ENCODE measurements around the gene PSMD3.

PSMD3 gene

DNA sequence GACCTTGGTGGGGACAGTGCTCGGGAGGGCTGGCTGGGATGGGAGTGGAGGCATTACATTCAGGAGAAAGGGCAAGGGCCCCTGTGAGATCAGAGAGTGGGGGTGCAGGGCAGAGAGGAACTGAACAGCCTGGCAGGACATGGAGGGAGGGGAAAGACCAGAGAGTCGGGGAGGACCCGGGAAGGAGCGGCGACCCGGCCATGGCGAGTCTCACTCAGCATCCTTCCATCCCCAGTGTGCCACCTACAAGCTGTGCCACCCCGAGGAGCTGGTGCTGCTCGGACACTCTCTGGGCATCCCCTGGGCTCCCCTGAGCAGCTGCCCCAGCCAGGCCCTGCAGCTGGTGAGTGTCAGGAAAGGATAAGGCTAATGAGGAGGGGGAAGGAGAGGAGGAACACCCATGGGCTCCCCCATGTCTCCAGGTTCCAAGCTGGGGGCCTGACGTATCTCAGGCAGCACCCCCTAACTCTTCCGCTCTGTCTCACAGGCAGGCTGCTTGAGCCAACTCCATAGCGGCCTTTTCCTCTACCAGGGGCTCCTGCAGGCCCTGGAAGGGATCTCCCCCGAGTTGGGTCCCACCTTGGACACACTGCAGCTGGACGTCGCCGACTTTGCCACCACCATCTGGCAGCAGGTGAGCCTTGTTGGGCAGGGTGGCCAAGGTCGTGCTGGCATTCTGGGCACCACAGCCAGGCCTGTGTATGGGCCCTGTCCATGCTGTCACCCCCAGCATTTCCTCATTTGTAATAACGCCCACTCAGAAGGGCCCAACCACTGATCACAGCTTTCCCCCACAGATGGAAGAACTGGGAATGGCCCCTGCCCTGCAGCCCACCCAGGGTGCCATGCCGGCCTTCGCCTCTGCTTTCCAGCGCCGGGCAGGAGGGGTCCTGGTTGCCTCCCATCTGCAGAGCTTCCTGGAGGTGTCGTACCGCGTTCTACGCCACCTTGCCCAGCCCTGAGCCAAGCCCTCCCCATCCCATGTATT is 35.7 kb downstream of the PSMD3 start:
- no peak for DNase-seq (ENCODE audit: low read depth)
- TF ChIP-seq, protein P1, sequence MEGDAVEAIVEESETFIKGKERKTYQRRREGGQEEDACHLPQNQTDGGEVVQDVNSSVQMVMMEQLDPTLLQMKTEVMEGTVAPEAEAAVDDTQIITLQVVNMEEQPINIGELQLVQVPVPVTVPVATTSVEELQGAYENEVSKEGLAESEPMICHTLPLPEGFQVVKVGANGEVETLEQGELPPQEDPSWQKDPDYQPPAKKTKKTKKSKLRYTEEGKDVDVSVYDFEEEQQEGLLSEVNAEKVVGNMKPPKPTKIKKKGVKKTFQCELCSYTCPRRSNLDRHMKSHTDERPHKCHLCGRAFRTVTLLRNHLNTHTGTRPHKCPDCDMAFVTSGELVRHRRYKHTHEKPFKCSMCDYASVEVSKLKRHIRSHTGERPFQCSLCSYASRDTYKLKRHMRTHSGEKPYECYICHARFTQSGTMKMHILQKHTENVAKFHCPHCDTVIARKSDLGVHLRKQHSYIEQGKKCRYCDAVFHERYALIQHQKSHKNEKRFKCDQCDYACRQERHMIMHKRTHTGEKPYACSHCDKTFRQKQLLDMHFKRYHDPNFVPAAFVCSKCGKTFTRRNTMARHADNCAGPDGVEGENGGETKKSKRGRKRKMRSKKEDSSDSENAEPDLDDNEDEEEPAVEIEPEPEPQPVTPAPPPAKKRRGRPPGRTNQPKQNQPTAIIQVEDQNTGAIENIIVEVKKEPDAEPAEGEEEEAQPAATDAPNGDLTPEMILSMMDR (IDR thresholded peaks at IDR 0.05; ENCODE audit: low read length, missing control alignments), result no peak
- peak overlapping the region; percentile 41 for H3K4me3 ChIP-seq (replicated peaks; ENCODE audit: low read depth, low read length)

- H3K4me3 ChIP-seq (replicated peaks; ENCODE audit: low read depth, low read length), result no peak overlapping the region
- peak; percentile 18 for DNase-seq (ENCODE audit: low read depth)
- TF ChIP-seq, protein P1 (IDR thresholded peaks at IDR 0.05; ENCODE audit: low read length, missing control alignments), result no peak
These were observed 36.9 kb downstream of the PSMD3 start for GRCh38 chr17:40017422-40018080.

- TF ChIP-seq, protein P1 (IDR thresholded peaks at IDR 0.05; ENCODE audit: low read length, missing control alignments), result no peak
- no peak overlapping the region for H3K4me3 ChIP-seq (replicated peaks; ENCODE audit: low read depth, low read length)
- DNase-seq (ENCODE audit: low read depth), result peak; percentile 62
These were observed 37.9 kb downstream of the PSMD3 start for GRCh38 chr17:40018211-40019121.

DNA sequence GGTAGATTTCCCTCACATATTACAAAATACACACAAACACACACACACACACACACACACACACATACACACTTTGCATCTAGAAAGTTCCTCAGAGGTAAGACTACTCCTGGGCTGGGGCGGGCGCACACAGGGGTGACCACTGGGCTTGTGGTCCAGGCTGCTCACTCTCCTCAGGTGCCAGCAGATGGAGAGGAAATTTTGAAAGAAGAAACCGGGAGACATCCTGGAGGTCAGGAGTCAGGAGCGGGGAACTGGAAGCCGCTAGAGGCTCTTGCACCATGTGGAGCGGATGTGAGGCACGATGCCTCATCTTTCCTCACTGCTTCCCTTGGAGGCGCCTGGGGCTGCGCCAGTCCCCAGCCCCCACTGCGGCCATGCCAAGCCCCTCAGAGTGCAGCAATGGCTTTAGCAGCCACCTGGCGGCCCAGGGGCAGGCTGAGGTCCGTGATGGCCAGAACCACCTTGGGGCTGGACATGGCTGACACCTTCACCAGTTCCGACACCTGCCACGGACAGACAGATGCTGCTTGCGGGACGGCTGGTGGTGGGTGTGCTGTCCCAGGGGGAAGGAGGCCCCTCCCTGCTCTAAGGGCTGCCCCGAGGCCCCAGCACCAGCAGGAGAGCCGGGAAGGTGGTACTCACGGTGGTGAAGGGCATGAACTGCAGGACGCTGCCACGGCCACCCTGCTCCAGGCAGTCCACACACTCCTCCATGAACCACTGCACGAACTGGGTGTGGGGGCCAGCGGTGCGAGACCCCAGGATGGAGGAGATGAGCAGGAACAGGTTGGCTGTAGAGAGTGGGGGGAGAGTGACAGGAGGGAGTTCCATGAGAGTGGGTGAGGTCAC is 38.8 kb downstream of the PSMD3 start:
- peak; percentile 87 for DNase-seq (ENCODE audit: low read depth)
- TF ChIP-seq, protein P1 (IDR thresholded peaks at IDR 0.05; ENCODE audit: low read length, missing control alignments), result no peak
- H3K4me3 ChIP-seq (replicated peaks; ENCODE audit: low read depth, low read length), result no peak overlapping the region

- H3K4me3 ChIP-seq (replicated peaks; ENCODE audit: low read depth, low read length), result no peak overlapping the region
- DNase-seq (ENCODE audit: low read depth), result no peak
- TF ChIP-seq, protein P1 (IDR thresholded peaks at IDR 0.05; ENCODE audit: low read length, missing control alignments), result no peak
These were observed 39.5 kb downstream of the PSMD3 start for GRCh38 chr17:40020146-40020545.
